ENCODE data around the gene CA11. TPM values are rescaled to one million over a fixed set of nuclear protein-coding genes. Genes with fewer than 3 reads are reported as not detected.
A peak's percentile ranks its signal among the peaks of the same experiment; 100 is the strongest.

CA11 gene
- total RNA-seq, 1 experiment from 2014 or later: 38.2 TPM

DNA sequence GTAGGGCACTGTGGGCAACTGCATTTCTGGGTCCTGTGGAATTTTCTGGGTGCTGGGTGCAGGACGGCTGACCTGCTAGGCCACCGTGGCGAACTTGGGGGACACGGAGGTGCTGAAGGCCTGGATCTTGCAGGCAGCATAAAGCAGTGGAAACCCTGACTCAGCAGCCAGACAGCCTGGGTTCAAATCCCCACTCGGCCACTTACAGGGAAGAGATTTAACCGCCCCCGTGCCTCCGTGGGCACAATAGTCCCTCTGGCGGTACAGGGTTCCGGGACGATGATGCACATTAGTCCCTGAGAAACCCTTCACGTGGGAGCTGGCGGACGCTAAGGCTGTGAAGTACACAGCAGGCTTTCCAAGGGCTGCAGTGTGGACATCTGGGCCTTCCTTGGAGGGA, 34.1 kb downstream of the CA11 start:
- Histone ChIP-seq H3K4me1 (ENCODE audit: insufficient read depth, low read length, poor library complexity, severe bottlenecking) (peaks cover 8% of the 10 kb centered on the region), H3K36me3 (ENCODE audit: insufficient read depth, low read length, poor library complexity, severe bottlenecking) (peaks cover 24% of the 10 kb centered on the region), H3K4me3 (ENCODE audit: low read depth, low read length, poor library complexity, severe bottlenecking) (no peak overlapping the region), H3K27me3 (replicated peaks; ENCODE audit: insufficient read depth, low read depth, low read length, poor library complexity) (no peaks in the 10 kb centered on the region), H3K9me3 (ENCODE audit: low read depth, low read length, poor library complexity, severe bottlenecking) (no peaks in the 10 kb centered on the region), H3K27ac (ENCODE audit: low read depth, low read length, poor library complexity, severe bottlenecking) (no peak overlapping the region)
- DNase-seq (ENCODE audit: low spot score): no peak
- ChIA-PET POLR2A (ENCODE audit: low non-redundant PET) (interaction anchor here (0.6 kb wide), 1 partner anchor 10 kb away, joined by 4 read pairs; no protein-coding TSS in a partner anchor), CTCF (interaction anchor here (0.6 kb wide), 1 partner anchor 381 kb away, joined by 3 read pairs; the partner anchor contains the start of gene GYS1)
- no TSS peak for BruUV-seq (replicated peaks)
- TF ChIP-seq EZH2 (IDR thresholded peaks at IDR 0.05; ENCODE audit: borderline replicate concordance, low read depth, low read length, poor library complexity, severe bottlenecking): no peak
- TF ChIP-seq, protein P1, sequence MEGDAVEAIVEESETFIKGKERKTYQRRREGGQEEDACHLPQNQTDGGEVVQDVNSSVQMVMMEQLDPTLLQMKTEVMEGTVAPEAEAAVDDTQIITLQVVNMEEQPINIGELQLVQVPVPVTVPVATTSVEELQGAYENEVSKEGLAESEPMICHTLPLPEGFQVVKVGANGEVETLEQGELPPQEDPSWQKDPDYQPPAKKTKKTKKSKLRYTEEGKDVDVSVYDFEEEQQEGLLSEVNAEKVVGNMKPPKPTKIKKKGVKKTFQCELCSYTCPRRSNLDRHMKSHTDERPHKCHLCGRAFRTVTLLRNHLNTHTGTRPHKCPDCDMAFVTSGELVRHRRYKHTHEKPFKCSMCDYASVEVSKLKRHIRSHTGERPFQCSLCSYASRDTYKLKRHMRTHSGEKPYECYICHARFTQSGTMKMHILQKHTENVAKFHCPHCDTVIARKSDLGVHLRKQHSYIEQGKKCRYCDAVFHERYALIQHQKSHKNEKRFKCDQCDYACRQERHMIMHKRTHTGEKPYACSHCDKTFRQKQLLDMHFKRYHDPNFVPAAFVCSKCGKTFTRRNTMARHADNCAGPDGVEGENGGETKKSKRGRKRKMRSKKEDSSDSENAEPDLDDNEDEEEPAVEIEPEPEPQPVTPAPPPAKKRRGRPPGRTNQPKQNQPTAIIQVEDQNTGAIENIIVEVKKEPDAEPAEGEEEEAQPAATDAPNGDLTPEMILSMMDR (conservative IDR thresholded peaks at IDR 0.05; ENCODE audit: low read depth, low read length): no peak
- intact Hi-C loops (cut with micrococcal nuclease; ENCODE audit: unreplicated experiment): no loop called here

DNA sequence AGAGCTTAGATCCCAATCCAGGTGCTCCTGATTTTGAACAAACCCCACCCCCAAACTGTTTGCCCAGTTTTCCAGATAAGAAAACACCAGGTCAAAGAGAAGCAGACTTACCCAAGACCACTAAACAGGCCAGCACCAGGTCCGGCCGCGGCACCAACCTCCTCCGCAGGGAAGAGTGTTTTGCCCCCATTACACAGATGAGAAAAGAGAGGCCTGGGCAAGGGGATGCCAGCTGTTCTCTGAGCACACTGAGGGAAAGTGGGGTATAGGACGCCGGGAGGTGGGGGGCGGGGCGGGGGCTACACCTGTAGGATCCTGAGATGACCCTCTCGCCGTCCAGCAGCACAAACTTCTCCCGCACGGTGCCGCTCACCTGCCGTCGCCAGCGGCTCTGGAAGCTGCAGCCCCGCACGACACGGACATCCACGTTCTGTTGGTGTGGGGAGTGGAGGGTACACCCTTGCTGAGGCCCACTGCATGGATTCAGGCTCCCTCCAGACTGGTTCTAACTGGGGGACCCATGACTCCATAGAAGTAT, 36.3 kb downstream of the CA11 start:
- H3K9me3 ChIP-seq (ENCODE audit: low read depth, low read length, poor library complexity, severe bottlenecking): no peaks in the 10 kb centered on the region
- CTCF ChIA-PET: interaction anchor here (0.5 to 2.0 kb wide), 5 partner anchors 9 to 392 kb away, joined by 3 to 12 read pairs (median 4); partner anchors contain the start of genes HSD17B14 and RPL18
- H3K4me1 ChIP-seq (ENCODE audit: insufficient read depth, low read length, poor library complexity, severe bottlenecking): no peaks in the 10 kb centered on the region
- no peaks in the 10 kb centered on the region for H3K27me3 ChIP-seq (replicated peaks; ENCODE audit: insufficient read depth, low read depth, low read length, poor library complexity)
- H3K4me3 ChIP-seq (ENCODE audit: low read depth, low read length, poor library complexity, severe bottlenecking): no peak overlapping the region
- intact Hi-C loops (cut with micrococcal nuclease; ENCODE audit: unreplicated experiment): no loop called here
- no peak overlapping the region for H3K27ac ChIP-seq (ENCODE audit: low read depth, low read length, poor library complexity, severe bottlenecking)
- TF ChIP-seq EZH2 (IDR thresholded peaks at IDR 0.05; ENCODE audit: borderline replicate concordance, low read depth, low read length, poor library complexity, severe bottlenecking): no peak
- TF ChIP-seq, protein P1 (conservative IDR thresholded peaks at IDR 0.05; ENCODE audit: low read depth, low read length): no peak
- BruUV-seq (replicated peaks): no TSS peak
- no peak for DNase-seq (ENCODE audit: low spot score)
- peaks cover 1% of the 10 kb centered on the region for H3K36me3 ChIP-seq (ENCODE audit: insufficient read depth, low read length, poor library complexity, severe bottlenecking)
- POLR2A ChIA-PET (ENCODE audit: low non-redundant PET): interaction anchor here (1.6 kb wide), 1 partner anchor 9 kb away, joined by 5 read pairs; the partner anchor contains the start of genes RPL18 and SPHK2

DNA sequence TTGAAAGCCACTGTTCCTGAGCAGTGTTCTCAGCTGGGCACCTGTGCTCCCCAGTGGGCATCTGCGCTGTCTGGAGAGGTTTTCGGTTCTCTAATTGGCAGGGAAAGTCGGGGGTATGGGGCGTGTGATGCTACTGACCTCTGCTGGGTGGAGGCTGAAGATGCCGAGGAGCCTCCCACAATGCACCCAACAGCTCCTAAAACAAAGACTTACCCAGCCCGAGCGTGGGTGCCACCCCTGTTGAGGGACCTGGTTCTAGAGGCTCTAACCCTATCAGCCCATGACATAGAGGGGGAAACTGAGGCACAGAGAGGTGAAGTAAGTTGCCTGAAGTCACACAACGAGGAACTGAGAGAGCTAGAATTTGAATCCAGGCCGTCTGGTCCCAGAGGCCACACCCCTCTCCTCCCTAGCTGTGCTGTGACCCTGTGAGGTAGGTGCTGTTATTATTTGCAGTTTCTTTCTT, 37.2 kb downstream of the CA11 start:
- POLR2A ChIA-PET (ENCODE audit: low non-redundant PET): interaction anchor here (1.1 to 1.6 kb wide), 2 partner anchors 8 to 10 kb away, joined by 3 to 5 read pairs; partner anchors contain the start of genes RPL18 and SPHK2
- peak; percentile 69 for DNase-seq (ENCODE audit: low spot score)

More for the DNA sequence above, 37.2 kb downstream of the CA11 start:
- intact Hi-C loops (cut with micrococcal nuclease; ENCODE audit: unreplicated experiment): no loop called here
- Histone ChIP-seq H3K27me3 (replicated peaks; ENCODE audit: insufficient read depth, low read depth, low read length, poor library complexity) (no peaks in the 10 kb centered on the region), H3K9me3 (ENCODE audit: low read depth, low read length, poor library complexity, severe bottlenecking) (no peaks in the 10 kb centered on the region), H3K36me3 (ENCODE audit: insufficient read depth, low read length, poor library complexity, severe bottlenecking) (no peaks in the 10 kb centered on the region), H3K4me1 (ENCODE audit: insufficient read depth, low read length, poor library complexity, severe bottlenecking) (no peaks in the 10 kb centered on the region), H3K4me3 (ENCODE audit: low read depth, low read length, poor library complexity, severe bottlenecking) (no peak overlapping the region), H3K27ac (ENCODE audit: low read depth, low read length, poor library complexity, severe bottlenecking) (no peak overlapping the region)
- CTCF ChIA-PET: interaction anchor here (0.6 to 2.0 kb wide), 6 partner anchors 24 to 391 kb away, joined by 3 to 12 read pairs (median 6); no protein-coding TSS in a partner anchor
- no TSS peak for BruUV-seq (replicated peaks)
- TF ChIP-seq, protein P1 (conservative IDR thresholded peaks at IDR 0.05; ENCODE audit: low read depth, low read length): peak; percentile 68
- TF ChIP-seq EZH2 (IDR thresholded peaks at IDR 0.05; ENCODE audit: borderline replicate concordance, low read depth, low read length, poor library complexity, severe bottlenecking): no peak

Data from A673 (cell line).